Posterior cingulate gyrus (tissue), 11 donors: ENCODE data around the gene VPS8.
"Not testable (repeated sequence)": the region's sequence is repeated elsewhere in the genome, so short reads cannot be mapped to it uniquely, and the experiment has no call there.

Experiments
- DNase-seq, 10 donors: peaks; one replicate each; pipeline versions ENCODE4 v3.0.0 to v3.0.0-alpha.2; 2020 to 2021; ENCODE audit warnings: mixed read lengths in 3 of 10
- intact Hi-C: fragments of 100-400 bp; cut with DNase I; formaldehyde crosslinking; loops from one replicate; pipeline ENCODE4 v1.15.1; 2023

The VPS8 gene

DNA sequence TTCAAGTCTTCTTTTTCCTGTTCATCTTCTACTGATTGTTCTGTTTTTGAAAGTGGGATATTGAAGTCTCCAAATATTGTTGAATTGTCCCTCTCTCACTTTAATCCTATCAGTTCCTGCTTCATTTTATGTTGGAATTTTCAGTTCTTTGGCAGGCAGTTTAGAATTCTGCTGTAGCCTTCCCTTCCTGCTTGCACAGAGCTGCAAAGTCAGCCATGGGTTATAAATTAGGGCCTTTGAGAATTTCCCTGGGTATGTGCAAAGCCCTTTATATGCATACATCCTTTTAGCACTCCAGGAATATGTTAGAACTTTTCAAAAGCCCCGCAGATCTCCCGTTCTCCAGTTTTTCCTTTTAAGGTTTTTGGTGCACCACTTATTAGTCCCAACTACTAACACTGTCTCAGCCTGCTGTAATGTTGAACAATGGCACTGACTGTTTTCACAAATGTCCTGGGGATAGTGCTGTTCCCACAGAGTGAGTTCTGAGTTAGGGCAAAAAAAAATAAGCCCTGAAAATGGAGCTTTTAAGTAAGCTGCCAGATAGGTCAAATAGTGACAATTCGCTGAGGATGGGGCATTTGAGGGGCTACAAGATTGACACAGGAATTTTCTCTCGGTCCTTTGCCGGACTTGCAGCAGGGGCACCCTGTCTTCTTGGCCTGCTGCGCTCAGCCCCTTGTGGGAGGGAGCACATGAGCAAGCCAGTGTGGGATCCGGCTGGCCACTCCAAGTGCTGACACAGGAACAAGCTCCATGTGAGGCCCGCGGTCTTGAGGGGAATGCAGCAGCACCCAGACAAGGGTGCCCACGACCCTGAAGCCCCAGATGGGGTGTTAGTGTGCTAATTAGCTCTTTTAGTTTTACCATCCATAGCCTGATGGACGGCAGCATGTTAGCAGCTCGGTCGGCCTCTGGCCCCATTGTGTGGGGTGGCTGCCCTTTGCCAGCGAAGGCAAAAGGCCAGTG, 96.0 kb downstream of the VPS8 start:
- intact Hi-C loops: no loop called here
- DNase-seq: peak in 8 of 10 donors; percentile 30 to 91 (median 48)

DNA sequence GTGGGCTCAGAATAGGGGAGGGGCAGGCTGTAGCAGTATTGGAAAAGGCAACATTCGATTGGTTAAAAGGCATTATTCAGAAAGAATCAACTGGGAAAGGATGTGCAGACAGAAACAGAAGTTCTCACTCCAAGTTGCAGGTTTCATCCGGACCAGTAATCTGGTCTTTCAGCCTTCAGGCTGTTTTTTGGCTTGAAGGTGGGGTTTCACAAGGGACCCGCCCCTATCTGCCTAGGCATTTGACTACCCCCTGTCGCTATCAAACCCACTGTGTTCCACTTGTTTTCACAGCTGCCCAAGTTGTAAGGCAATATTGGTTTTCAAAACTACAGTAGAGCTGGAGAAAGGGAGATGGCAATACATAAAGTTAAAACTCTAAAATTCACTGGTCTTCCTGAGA, 96.9 kb downstream of the VPS8 start:
- intact Hi-C loops: no loop called here
- DNase-seq: no peak

DNA sequence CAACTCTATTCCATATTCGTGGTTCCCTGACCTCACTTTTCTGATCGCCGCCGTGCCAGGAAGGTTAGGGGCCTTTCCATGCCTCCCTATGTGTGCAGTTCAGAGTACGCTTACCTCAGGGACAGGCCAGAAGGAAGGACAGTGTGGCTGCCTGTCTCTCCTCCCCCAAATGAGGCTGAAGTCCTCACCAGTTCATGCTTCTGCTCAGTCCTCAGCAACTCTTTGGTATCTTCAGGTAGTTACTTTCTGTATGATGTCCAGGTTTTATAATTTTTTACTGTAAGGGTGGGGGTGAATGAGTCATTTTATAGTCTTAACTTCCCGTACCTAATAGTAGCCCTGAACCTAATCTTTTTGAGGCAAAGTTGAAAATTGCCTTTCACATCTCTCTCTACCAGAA, 98.7 kb downstream of the VPS8 start:
- DNase-seq: no peak

DNA sequence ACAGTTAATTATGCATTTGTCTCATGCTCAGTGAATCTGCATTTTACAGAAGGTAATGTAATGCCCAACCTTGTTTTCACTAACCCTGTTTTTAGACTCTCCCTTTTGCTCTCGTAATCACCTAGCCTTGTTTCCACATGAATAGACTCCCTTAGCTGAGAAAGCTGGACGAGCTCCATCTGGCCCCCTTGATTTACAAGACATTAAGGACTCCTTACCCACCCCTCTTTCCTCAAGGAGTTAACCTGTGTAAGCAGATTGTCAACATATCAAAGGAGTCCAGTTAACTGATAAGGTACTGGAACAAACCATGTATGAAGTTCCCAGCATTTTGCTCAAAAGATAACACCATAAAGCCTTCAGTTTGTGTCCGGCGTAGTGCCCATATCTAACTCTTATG, 99.6 kb downstream of the VPS8 start:
- intact Hi-C loops: no loop called here
- no peak for DNase-seq

More for the DNA sequence above, 98.7 kb downstream of the VPS8 start:
- intact Hi-C loops: no loop called here

DNA sequence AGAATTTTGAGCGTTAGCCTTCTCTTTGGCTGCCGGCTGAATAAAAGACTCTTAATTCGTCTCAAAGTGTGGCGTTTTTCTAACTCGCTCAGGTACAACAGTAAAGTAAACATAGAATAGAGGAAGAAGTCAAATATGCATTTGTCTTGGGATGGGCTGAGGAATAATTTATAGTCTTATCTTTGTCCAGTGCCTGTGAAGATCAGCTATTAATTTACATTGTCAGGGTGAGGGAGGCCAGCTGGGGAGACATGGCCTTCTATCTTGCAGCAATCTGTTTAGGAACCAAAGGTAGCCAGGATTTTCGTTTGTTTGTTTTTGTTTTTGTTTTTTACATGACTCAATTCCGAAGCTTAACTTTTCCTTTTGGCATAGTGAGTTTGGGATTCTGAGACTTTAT, 100.2 kb downstream of the VPS8 start:
- intact Hi-C loops: no loop called here
- DNase-seq: no peak

DNA sequence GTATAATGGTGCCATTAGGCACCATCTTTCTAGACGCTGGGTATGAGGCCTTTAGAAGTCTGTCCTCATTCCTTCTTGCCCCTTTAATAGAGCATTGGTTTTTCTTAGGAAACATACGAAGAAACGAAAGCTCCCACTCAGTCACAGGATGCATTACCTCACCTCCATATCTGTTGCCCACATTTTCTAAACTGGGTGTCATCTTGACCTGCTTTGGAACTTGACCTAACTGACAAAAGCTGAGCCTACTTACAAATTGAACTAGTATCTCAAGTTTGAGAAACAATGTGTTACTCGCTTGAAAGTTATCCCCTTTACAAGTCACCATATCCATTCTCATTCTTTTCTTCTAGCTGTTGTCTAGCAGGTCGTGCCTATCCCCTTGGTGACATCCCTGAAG, 102.7 kb downstream of the VPS8 start:
- intact Hi-C loops: no loop called here
- DNase-seq: no peak

DNA sequence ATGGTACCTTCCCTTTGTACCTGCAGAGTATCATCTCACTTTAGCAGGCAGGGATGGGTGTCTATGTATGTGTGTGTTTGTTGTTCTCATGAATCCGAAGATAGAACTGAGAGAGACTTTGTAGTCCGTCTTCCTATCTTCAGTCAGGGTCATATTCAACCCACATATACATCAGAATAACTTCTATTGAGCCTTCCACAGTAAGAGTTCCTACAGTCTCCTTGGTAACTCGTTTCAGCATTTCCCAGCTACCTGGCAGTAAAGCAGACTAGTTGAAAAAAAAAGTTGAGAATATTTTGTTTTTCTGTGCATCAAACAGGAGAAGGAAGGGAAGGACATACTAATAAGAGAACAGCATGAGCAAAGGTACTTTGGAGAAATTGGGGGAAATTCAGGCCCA, 106.8 kb downstream of the VPS8 start:
- no peak for DNase-seq
- intact Hi-C loops: no loop called here

DNA sequence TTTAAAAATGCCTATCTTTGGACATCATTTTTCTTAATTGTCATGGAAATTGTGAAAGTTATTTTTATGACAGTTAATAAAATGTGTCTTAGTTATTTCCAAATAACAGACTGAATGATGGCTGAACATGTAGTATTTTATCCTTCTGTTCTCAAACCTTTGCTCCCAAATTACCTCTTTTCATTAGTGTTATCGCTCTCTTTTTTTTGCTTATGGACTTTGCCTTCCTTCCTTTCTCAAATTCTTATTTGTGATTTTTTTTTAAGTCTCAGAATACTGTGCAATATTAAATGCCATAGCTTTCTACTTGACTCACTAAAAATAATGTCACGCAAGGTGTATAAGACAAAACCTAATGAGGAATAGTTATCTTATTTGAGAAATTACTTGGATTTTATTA, 107.7 kb downstream of the VPS8 start:
- no peak for DNase-seq
- intact Hi-C loops: no loop called here

DNA sequence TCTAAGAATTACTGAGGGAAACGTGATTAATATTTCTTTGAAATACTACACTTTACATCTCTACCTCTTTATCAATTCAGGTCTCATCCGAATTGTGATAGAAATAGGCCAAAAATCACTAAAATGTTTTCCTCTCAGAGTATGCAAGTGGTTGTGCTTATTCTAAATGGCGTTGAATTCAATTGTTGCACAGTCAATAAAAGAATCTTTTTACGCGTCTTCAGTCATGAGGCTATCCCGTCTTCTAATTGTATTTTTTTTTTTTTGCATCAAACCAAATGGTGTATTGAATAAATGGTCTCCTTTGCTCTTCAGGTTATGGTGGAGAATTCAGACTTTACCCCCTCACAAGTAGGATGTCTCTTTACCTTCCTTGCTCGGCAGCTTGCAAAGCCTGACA, 112.6 kb downstream of the VPS8 start:
- no peak for DNase-seq
- intact Hi-C loops: no loop called here

DNA sequence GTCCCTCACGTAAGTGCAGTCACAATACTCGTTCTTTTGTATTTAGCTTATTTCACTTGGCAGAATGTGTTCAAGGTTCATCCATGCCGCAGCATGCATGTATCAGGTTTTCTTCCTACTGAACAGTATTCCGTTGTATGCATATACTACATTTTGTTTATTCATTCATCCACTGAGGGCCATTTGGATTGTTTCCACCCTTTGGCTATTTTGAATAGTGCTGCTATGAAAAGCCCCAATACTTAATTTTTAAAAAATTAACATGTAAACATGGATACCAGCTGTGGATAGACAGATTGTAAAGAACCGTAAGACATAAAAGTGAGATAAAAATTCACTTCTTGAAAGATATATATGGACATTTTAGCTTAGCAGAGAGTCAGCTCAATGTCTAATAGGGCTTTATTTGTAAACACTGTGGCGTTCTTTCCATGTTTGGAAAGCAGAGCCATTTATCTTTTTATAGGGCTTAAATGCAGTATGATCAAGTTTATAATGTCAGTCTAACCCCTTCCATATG, 115.9 kb downstream of the VPS8 start:
- intact Hi-C loops: no loop called here
- no peak for DNase-seq

DNA sequence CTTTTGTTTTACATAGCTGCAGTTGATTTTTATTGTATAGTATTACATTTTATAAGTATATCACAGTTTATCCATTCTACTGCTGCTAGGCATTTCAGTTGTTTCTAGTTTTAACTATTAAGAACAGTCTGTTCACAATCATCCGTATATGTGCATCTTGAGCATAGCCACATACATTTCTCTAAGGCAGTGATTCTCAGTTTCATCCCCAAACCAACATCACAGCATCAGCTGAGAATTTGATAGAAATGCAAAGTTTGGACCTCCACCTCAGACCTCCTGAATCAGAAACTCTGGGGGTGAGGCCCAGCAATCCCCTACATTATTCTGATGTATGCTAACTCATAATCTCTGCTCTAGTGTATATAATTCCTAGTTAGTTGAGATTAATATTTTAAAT, 120.8 kb downstream of the VPS8 start:
- DNase-seq: no peak
- intact Hi-C loops: no loop called here

DNA sequence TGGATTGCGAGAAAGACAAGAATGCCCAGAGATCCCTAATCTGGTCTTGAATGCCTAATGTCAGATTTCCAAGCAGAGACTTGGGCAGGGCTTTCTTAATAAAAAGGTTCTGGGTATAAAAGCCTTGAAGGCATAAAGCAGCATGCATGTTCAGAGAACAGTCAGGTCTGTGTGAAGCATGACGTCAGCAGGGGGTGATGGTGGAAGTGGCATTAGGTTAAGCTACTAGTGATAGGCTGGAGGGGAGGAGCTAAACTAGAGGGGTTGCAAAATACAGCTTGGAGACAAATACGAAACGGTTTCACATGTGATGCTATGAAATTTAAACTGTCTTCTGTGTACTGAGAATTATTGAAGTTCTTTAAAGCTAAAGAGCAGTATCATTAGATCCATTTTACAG, 125.6 kb downstream of the VPS8 start:
- intact Hi-C loops: no loop called here
- no peak for DNase-seq

DNA sequence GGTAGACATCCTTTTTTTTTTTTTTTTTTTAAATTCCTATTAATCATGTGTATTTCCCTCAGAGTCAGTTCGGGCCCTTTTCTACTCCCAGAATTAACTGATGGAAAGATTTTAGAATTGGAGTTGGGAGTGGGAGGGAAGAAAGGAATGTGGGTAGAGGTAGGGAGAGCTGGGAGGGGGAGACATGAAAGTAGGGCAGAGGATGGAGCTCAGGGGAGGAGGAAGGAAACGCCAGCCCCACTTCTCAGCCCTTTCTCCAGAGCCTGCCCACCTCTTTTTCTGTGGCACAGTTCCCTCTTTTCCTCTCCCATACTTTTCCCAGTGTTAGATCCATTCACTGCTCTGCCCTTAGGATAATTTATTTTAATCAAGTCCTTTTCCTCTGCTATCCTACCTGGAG, 129.4 kb downstream of the VPS8 start:
- DNase-seq: no peak
- intact Hi-C loops: no loop called here

DNA sequence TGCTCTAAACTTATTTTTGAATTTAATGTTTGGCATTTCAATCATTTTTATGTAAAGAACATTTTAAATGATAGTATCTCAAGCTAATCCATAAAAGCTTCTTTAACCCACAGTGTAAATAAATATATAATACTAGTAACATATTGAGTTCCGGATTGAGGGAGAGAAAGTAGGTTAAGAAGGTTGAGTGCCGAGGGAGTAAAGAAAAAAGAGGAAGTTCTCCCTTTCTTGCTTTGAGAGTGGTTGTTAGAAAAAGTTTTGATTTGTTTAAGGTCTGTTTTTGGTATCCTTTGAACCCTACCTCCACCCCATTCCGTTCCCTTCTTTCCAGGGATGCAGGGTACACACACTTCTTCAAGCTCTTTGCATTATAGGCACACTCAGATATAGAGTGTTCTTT, 130.8 kb downstream of the VPS8 start:
- DNase-seq: no peak
- intact Hi-C loops: no loop called here

DNA sequence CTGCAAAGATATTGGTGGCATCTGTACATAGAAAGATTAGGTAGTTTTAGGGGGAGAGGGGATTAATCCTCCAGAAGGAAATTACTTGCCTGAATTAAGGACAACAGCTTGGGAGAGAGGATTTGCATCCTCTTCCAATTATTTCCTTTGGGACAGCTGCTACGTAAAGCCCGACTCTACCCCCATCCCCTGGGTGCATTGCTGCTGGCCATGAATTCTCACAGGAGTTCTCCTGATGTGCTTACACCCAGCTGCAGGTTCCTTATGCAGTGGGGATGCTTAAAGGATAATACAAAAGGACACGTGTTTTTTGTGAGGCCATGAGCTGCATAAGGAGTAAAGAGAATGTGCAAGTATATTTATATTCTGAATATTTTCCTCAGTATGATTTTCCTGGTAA, 132.3 kb downstream of the VPS8 start:
- DNase-seq: no peak
- intact Hi-C loops: no loop called here

DNA sequence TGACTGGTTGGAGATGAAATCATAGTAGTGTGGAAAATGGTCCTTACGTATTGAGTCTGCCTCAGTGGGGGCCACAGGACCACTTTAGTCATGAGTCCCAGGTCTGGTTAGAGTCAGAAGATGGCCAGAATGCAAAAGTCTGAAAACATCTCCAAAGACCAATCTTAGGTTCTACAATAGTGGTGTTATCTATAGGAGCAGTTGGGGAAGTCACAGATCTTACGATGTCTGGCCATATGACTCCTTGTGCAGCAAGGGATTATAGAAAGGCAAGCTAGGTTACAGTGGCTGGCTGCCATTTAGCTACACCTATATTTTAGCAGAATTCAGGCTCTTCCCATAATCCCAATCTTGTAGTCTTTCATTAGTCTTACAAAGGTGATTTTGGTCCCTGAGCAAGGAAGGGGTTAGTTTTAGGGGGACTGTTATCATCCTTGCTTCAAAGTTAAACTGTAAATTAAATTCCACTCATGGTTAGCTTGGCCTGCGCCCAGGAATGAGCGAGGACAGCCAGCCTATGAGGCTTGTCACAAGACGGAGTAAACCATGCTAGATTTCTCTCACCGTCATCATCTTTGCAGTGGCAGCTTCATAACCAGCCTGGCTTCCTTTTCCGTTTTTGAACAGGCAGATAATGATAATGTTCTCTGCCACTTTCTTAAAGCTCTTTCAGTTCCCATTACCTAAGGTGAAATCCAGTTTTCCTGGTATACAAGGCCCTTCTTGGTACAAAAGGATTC, 134.1 kb downstream of the VPS8 start:
- DNase-seq: no peak
- intact Hi-C loops: no loop called here

DNA sequence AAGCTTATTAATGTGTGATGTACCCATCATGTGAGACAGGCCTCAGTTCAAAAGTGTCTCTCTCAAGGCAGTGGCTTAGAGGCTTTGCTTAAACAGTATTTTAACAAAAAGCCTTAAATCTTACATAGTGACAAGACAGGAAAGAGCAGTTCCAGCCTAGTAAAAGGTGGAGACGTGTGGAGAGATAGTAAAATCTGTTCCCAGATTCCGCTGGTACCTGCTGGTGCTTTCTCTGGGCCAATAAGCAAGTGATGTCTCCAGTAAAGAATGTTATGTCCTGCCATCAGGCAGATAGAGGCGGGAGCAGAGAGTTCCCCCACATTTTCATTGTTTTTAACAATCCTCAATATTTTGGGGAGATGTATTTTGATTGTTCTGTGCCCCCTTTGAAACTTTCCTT, 135.0 kb downstream of the VPS8 start:
- intact Hi-C loops: no loop called here
- DNase-seq: no peak

DNA sequence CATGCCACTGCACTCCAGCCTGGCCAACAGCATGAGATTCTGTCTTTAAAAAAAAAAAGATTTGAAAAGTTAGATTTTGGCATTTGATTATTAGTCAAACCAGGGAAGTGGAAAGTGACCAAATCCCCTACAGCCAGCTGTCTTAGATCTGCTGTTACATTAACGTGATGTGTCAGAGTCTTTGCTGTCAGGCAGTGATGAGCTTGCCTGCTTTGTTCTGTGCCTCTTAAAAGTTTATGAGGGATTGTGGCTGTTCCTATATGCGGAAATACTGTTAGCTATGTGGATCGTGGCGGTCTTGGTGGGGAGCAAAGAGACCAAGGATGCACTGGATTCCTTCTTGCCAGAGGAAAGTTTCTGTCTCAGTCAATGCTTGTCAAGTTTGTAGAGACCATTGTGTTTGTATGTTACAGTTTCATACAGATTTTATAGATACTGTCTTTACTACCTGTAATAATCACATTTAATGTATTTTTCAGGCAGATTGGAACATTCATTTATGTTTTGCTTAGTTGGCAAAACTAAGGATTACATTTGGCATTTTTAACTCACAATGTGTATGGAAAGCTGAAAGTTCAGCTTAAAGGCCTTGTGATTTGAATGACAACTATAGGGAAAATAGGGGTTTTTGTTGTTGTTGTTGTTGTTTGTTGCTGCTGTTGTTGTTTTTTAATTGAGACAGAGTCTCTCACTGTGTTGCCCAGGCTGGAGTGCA, 137.4 kb downstream of the VPS8 start:
- intact Hi-C loops: no loop called here
- no peak for DNase-seq

DNA sequence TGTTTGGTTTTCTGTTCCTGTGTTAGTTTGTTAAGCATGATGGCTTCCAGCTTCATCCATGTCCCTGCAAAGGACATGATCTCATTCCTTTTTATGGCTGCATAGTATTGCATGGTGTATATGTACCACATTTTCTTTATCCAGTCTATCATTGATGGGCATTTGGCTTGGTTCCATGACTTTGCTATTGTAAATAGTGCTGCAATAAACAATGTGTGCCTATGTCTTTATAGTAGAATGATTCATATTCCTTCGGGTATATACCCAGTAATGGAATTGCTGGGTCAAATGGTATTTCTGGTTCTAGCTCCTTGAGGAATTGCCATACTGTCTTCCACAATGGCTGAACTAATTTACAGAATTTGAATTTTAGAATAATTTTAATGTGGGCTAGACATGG, 138.8 kb downstream of the VPS8 start:
- intact Hi-C loops, DNase-seq: not testable (repeated sequence)

DNA sequence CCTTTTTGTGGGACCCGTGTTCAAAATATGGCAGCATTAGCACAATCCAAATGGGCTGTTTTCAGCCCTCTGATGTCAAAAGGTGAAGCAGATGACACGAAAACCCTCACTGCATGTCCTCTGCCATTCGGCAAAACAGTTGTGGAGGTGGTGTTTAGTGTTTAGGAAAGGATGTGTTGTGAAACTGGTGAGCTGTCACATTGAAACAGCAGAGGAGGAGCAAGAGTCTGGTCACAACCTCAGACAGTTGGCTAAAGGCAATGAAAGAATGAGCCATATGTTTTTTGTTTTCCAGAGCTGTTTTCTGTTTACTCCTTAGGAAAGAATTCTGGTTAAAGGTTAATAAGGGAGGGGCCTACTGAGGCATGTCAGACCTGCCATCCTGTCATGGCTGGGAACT, 140.7 kb downstream of the VPS8 start:
- no peak for DNase-seq
- intact Hi-C loops: no loop called here

DNA sequence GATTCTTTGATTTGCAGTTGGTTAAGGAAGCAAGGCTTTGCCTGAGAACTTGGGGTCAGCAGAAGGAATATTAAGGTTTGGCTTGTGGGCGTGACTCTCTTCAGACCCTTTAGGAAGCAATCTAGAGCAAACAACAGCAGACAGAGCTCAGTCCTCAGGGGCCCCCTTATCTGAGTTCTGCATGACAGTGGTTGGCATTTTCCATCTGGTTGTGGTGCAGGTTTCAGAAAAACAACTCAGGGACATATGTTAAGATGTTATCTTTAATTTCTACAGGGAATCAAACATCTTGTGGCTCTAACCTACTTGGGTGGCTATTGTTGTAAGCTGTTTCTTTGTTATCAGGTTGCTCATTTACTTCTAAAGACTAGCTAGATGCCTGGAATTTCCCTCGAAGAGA, 141.4 kb downstream of the VPS8 start:
- intact Hi-C loops: no loop called here
- no peak for DNase-seq
